ENCODE results near the gene MAN1C1.

DNA sequence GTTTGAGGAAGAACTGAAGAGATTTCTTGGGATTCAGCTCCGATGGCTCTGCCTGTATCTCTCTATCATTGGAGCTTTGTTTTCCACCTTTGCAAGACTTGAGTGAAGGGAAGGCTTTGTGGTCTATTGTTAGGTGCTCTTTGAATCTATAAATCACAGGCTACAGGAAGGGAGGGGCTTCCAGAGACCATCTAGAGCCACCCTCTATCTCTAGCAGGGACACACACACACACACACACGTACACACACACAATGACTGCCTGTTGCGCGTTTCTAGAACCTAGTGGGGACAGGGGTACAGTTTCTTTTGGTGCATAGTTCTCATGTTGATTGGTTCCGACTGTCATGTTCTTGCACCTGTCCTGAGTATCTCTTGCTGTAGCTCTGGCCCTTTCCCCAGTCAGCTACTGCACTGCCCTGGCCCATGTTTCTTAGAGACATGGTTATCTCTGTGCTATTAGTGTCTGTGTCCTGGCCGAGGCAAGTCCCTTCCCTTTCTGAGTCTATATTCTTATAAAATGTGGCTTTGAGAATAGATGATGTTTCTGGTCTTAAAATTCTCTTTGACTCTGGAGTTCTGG lies 60.7 kb downstream of the MAN1C1 start:
- TF ChIP-seq CTCF (IDR thresholded peaks at IDR 0.05) (no peak), POLR2A (IDR thresholded peaks at IDR 0.05) (no peak), POLR2AphosphoS5 (IDR thresholded peaks at IDR 0.05) (no peak), EP300 (IDR thresholded peaks at IDR 0.05) (no peak)
